ENCODE results near the gene SYCE1L.

DNA sequence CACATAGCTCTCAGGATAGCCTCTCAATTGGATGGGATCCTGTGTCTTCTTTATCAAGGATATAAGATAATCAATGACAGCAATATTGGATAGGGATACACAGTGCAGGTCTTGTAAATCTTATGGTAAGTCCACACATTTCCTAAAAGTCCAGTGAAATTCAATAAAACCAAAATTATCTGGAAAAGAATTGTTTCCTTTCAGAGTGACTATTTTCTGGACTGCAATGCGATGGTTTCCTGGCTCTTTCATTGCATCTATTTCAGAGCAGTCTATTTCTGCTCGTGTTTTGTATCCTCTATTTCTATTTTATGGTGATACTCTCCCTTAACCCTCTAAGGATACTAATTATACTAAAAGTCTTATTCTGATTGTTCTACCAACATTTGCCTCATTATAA, 32.5 kb upstream of the SYCE1L start:
- TF ChIP-seq, protein P1, sequence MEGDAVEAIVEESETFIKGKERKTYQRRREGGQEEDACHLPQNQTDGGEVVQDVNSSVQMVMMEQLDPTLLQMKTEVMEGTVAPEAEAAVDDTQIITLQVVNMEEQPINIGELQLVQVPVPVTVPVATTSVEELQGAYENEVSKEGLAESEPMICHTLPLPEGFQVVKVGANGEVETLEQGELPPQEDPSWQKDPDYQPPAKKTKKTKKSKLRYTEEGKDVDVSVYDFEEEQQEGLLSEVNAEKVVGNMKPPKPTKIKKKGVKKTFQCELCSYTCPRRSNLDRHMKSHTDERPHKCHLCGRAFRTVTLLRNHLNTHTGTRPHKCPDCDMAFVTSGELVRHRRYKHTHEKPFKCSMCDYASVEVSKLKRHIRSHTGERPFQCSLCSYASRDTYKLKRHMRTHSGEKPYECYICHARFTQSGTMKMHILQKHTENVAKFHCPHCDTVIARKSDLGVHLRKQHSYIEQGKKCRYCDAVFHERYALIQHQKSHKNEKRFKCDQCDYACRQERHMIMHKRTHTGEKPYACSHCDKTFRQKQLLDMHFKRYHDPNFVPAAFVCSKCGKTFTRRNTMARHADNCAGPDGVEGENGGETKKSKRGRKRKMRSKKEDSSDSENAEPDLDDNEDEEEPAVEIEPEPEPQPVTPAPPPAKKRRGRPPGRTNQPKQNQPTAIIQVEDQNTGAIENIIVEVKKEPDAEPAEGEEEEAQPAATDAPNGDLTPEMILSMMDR (IDR thresholded peaks at IDR 0.05): no peak
- TF ChIP-seq POLR2A (IDR thresholded peaks at IDR 0.05): no peak
